Keratinocyte (primary cell): ENCODE data around the gene SEPTIN10. TPM values are rescaled to one million over a fixed set of nuclear protein-coding genes. Genes with fewer than 3 reads are reported as not detected.

Source experiments
- DNase-seq: peaks from one replicate; pipeline ENCODE4 v3.0.0-alpha.2; 2011; ENCODE audit warnings: low read depth, missing footprints, low spot score
- FAIRE-seq: peaks from 2 replicates; lab custom pipeline; 2011; peaks lifted over from hg19 to GRCh38; lab: Jason Lieb, UNC
- H2AFZ ChIP-seq: 2 replicates; pipeline ENCODE4 v1.6.0; 2012; ENCODE audit warnings: low read length, control low read depth, inconsistent platforms; ENCODE audit not compliant: control insufficient read depth
- H3K27ac ChIP-seq: 2 replicates; pipeline ENCODE4 v1.5.1; 2011; ENCODE audit warnings: low read length; ENCODE audit not compliant: control insufficient read depth, insufficient read depth
- H3K27me3 ChIP-seq: 3 replicates; pipeline ENCODE4 v1.6.0; 2011; ENCODE audit warnings: low read length; ENCODE audit not compliant: control insufficient read depth, insufficient read depth; ENCODE audit errors: extremely low read depth
- H3K36me3 ChIP-seq, 2 experiments: 2 replicates in 1 of 2; 3 replicates in 1 of 2; pipeline ENCODE4 v1.5.1; 2011; ENCODE audit warnings: low read length in 2 of 2, mild to moderate bottlenecking in 1 of 2; ENCODE audit not compliant: control insufficient read depth in 2 of 2, insufficient read depth in 2 of 2; ENCODE audit errors: extremely low read depth in 1 of 2
- H3K4me1 ChIP-seq: 3 replicates; pipeline ENCODE4 v1.5.1; 2011; ENCODE audit warnings: low read length; ENCODE audit not compliant: control insufficient read depth, insufficient read depth; ENCODE audit errors: extremely low read depth
- H3K4me2 ChIP-seq: 3 replicates; pipeline ENCODE4 v1.6.0; 2011; ENCODE audit warnings: low read depth, low read length; ENCODE audit not compliant: control insufficient read depth, insufficient read depth; ENCODE audit errors: extremely low read depth
- H3K4me3 ChIP-seq, 3 experiments: fragments of 200-600 bp in 1 of 3; sonication (generic) in 1 of 3; 2 replicates in 2 of 3; 3 replicates in 1 of 3; pipeline ENCODE4 v1.5.1; 2011 to 2016; ENCODE audit warnings: low read length in 3 of 3, mild to moderate bottlenecking in 3 of 3, control low read depth in 2 of 3, inconsistent platforms in 1 of 3, low read depth in 1 of 3, mixed read lengths in 1 of 3, mixed run types in 1 of 3, moderate library complexity in 1 of 3; ENCODE audit not compliant: control insufficient read depth in 2 of 3, insufficient read depth in 2 of 3; ENCODE audit errors: extremely low read depth in 1 of 3
- H3K79me2 ChIP-seq: 2 replicates; pipeline ENCODE4 v1.6.0; 2012; ENCODE audit warnings: low read length; ENCODE audit not compliant: control insufficient read depth, insufficient read depth
- H3K9ac ChIP-seq: 3 replicates; pipeline ENCODE4 v1.6.0; 2011; ENCODE audit warnings: low read length; ENCODE audit not compliant: control insufficient read depth, insufficient read depth; ENCODE audit errors: extremely low read depth
- H3K9me1 ChIP-seq: 3 replicates; pipeline ENCODE4 v1.6.0; 2011; ENCODE audit warnings: low read length; ENCODE audit not compliant: control insufficient read depth, insufficient read depth; ENCODE audit errors: extremely low read depth
- H3K9me3 ChIP-seq: 2 replicates; pipeline ENCODE4 v1.5.1; 2012; ENCODE audit warnings: low read depth, low read length; ENCODE audit not compliant: control insufficient read depth
- H4K20me1 ChIP-seq: 3 replicates; pipeline ENCODE4 v1.6.0; 2011; ENCODE audit warnings: low read length; ENCODE audit not compliant: control insufficient read depth, insufficient read depth; ENCODE audit errors: extremely low read depth
- EZH2 ChIP-seq: IDR thresholded peaks from one replicate; pipeline ENCODE4 v1.6.1; 2012; ENCODE audit warnings: inconsistent platforms, mild to moderate bottlenecking, low read length, moderate library complexity
- dilution Hi-C: fragments of 300-500 bp; cut with MboI; formaldehyde crosslinking; loops from one replicate; pipeline ENCODE4 v1.7.0; 2020; ENCODE audit warnings: low sequenced_read_pairs; ENCODE audit not compliant: extremely low pct_ligation_motif_present
- polyA plus RNA-seq, 5 experiments: library from polyadenylated mRNA; depleted of rRNA in 3 of 5; stranded (reverse) in 3 of 5; stranded (forward) in 1 of 5; unstranded in 1 of 5; fragments of >200 nt; gene quantifications; 1 replicate in 1 of 5; 2 replicates in 3 of 5; 3 replicates in 1 of 5; pipeline versions ENCODE4 v1.2.1 to v1.2.3, GENCODE V29; 2011 to 2012; ENCODE audit warnings: missing spikeins in 2 of 5, low read depth in 1 of 5, low replicate concordance in 1 of 5
- TF ChIP-seq, protein P1 (sequence below), 3 experiments: IDR thresholded peaks in 1 of 3; conservative IDR thresholded peaks in 1 of 3; optimal IDR thresholded peaks in 1 of 3; 2 replicates in 2 of 3; 3 replicates in 1 of 3; pipeline versions ENCODE3 to v1.5.1; 2011; ENCODE audit warnings: low read length in 3 of 3, mild to moderate bottlenecking in 3 of 3, moderate library complexity in 2 of 3, control low read depth in 1 of 3, inconsistent platforms in 1 of 3; ENCODE audit not compliant: insufficient read depth in 2 of 3; ENCODE audit errors: extremely low read depth in 1 of 3

SEPTIN10 gene
- polyA plus RNA-seq, 1 donor (not counting 4 experiments of a cell fraction or from before 2014, with no cell fraction given) = 72.6 TPM

GRCh38 chr2:109500910-109501309 is 112.9 kb downstream of the SEPTIN10 start:
- H4K20me1 ChIP-seq = no peaks in the 10 kb centered on the region
- H3K9ac ChIP-seq = no peak overlapping the region
- H2AFZ ChIP-seq = no peak overlapping the region
- H3K9me1 ChIP-seq = no peaks in the 10 kb centered on the region
- H3K36me3 ChIP-seq = no peaks in the 10 kb centered on the region
- dilution Hi-C loops = no loop called here
- H3K4me3 ChIP-seq = no peak overlapping the region
- DNase-seq (no peak), FAIRE-seq (no peak)
- no peak overlapping the region for H3K27ac ChIP-seq
- H3K79me2 ChIP-seq = no peaks in the 10 kb centered on the region
- H3K4me2 ChIP-seq = no peak overlapping the region
- H3K4me1 ChIP-seq = no peaks in the 10 kb centered on the region
- peaks cover 7% of the 10 kb centered on the region for H3K27me3 ChIP-seq
- H3K9me3 ChIP-seq = no peaks in the 10 kb centered on the region
- TF ChIP-seq EZH2 = no peak
- TF ChIP-seq, protein P1, sequence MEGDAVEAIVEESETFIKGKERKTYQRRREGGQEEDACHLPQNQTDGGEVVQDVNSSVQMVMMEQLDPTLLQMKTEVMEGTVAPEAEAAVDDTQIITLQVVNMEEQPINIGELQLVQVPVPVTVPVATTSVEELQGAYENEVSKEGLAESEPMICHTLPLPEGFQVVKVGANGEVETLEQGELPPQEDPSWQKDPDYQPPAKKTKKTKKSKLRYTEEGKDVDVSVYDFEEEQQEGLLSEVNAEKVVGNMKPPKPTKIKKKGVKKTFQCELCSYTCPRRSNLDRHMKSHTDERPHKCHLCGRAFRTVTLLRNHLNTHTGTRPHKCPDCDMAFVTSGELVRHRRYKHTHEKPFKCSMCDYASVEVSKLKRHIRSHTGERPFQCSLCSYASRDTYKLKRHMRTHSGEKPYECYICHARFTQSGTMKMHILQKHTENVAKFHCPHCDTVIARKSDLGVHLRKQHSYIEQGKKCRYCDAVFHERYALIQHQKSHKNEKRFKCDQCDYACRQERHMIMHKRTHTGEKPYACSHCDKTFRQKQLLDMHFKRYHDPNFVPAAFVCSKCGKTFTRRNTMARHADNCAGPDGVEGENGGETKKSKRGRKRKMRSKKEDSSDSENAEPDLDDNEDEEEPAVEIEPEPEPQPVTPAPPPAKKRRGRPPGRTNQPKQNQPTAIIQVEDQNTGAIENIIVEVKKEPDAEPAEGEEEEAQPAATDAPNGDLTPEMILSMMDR (optimal IDR thresholded peaks at IDR 0.05 in 1 of 3, IDR thresholded peaks at IDR 0.05 in 1 of 3, conservative IDR thresholded peaks at IDR 0.05 in 1 of 3; ENCODE audit: extremely low read depth in 1 of 3, insufficient read depth in 2 of 3, low read length in 3 of 3) = no peak

- H3K36me3 ChIP-seq = no peaks in the 10 kb centered on the region
- peaks cover 6% of the 10 kb centered on the region for H3K27me3 ChIP-seq
- H3K4me2 ChIP-seq = no peak overlapping the region
- dilution Hi-C loops = no loop called here
- H3K9me1 ChIP-seq = no peaks in the 10 kb centered on the region
- H3K79me2 ChIP-seq = no peaks in the 10 kb centered on the region
- DNase-seq (no peak), FAIRE-seq (no peak)
- H3K9ac ChIP-seq = no peak overlapping the region
- H2AFZ ChIP-seq = no peak overlapping the region
- no peaks in the 10 kb centered on the region for H3K4me1 ChIP-seq
- H4K20me1 ChIP-seq = no peaks in the 10 kb centered on the region
- no peaks in the 10 kb centered on the region for H3K9me3 ChIP-seq
- H3K27ac ChIP-seq = no peak overlapping the region
- H3K4me3 ChIP-seq = no peak overlapping the region
- TF ChIP-seq, protein P1 (optimal IDR thresholded peaks at IDR 0.05 in 1 of 3, IDR thresholded peaks at IDR 0.05 in 1 of 3, conservative IDR thresholded peaks at IDR 0.05 in 1 of 3; ENCODE audit: extremely low read depth in 1 of 3, insufficient read depth in 2 of 3, low read length in 3 of 3) = no peak
- no peak for TF ChIP-seq EZH2
These were observed 114.2 kb downstream of the SEPTIN10 start for GRCh38 chr2:109499566-109499965.
